Neutrophil (primary cell): ENCODE measurements around the gene FEZF1.

ENCODE experiments used
- H3K27ac ChIP-seq: fragments of 200-600 bp; sonication (generic); 2 replicates; pipeline ENCODE4 v1.5.1; 2016; ENCODE audit warnings: mild to moderate bottlenecking, moderate library complexity
- H3K27me3 ChIP-seq: fragments of 200-600 bp; sonication (generic); 2 replicates; pipeline ENCODE4 v1.6.0; 2016; ENCODE audit warnings: mild to moderate bottlenecking
- H3K36me3 ChIP-seq: fragments of 200-600 bp; sonication (generic); 2 replicates; pipeline ENCODE4 v1.5.1; 2017
- H3K4me1 ChIP-seq, 2 experiments: fragments of 200-600 bp in 1 of 2; sonication (generic) in 1 of 2; 1 replicate in 1 of 2; 2 replicates in 1 of 2; pipeline versions ENCODE4 v1.5.1 to v1.6.1; 2013 to 2016; ENCODE audit warnings: low read depth in 1 of 2, low read length in 1 of 2, mild to moderate bottlenecking in 1 of 2, moderate library complexity in 1 of 2; ENCODE audit not compliant: control insufficient read depth in 1 of 2, insufficient read depth in 1 of 2
- H3K4me3 ChIP-seq, 2 experiments: fragments of 200-600 bp in 1 of 2; sonication (generic) in 1 of 2; 1 replicate in 1 of 2; 2 replicates in 1 of 2; pipeline ENCODE4 v1.5.1; 2013 to 2016; ENCODE audit warnings: low read depth in 1 of 2, low read length in 1 of 2, mild to moderate bottlenecking in 1 of 2, moderate library complexity in 1 of 2
- H3K9me3 ChIP-seq: fragments of 200-600 bp; sonication (generic); 2 replicates; pipeline ENCODE4 v1.5.1; 2016
- CTCF ChIP-seq: fragments of 200-600 bp; sonication (generic); IDR thresholded peaks from 2 replicates; pipeline ENCODE4 v1.5.1; 2016; ENCODE audit warnings: antibody characterized with exemption

FEZF1 gene

GRCh38 chr7:122269241-122269640 lies 35.3 kb downstream of the FEZF1 start:
- no peak overlapping the region for H3K27ac ChIP-seq

GRCh38 chr7:122268101-122268500 lies 36.4 kb downstream of the FEZF1 start:
- no peak overlapping the region for H3K4me3 ChIP-seq
- H3K27me3 ChIP-seq, result no peaks in the 10 kb centered on the region
- H3K27ac ChIP-seq, result no peak overlapping the region
- no peaks in the 10 kb centered on the region for H3K4me1 ChIP-seq
- H3K36me3 ChIP-seq, result no peaks in the 10 kb centered on the region
- H3K9me3 ChIP-seq, result no peaks in the 10 kb centered on the region
- TF ChIP-seq CTCF, result no peak

More at GRCh38 chr7:122269241-122269640, 35.3 kb downstream of the FEZF1 start:
- H3K27me3 ChIP-seq, result no peaks in the 10 kb centered on the region
- H3K9me3 ChIP-seq, result no peaks in the 10 kb centered on the region
- TF ChIP-seq CTCF, result no peak
- no peaks in the 10 kb centered on the region for H3K4me1 ChIP-seq
- H3K36me3 ChIP-seq, result no peaks in the 10 kb centered on the region
- H3K4me3 ChIP-seq, result no peak overlapping the region

GRCh38 chr7:122262246-122262645 lies 42.3 kb downstream of the FEZF1 start:
- no peak overlapping the region for H3K4me3 ChIP-seq
- no peaks in the 10 kb centered on the region for H3K36me3 ChIP-seq
- no peaks in the 10 kb centered on the region for H3K9me3 ChIP-seq
- H3K27ac ChIP-seq, result no peak overlapping the region
- TF ChIP-seq CTCF, result no peak
- H3K4me1 ChIP-seq, result no peaks in the 10 kb centered on the region
- H3K27me3 ChIP-seq, result no peaks in the 10 kb centered on the region

- no peak for TF ChIP-seq CTCF
- no peaks in the 10 kb centered on the region for H3K27me3 ChIP-seq
- H3K4me3 ChIP-seq, result no peak overlapping the region
- H3K4me1 ChIP-seq, result no peaks in the 10 kb centered on the region
- H3K9me3 ChIP-seq, result no peaks in the 10 kb centered on the region
- H3K36me3 ChIP-seq, result no peaks in the 10 kb centered on the region
- no peak overlapping the region for H3K27ac ChIP-seq
Measured at GRCh38 chr7:122261442-122261841, 43.1 kb downstream of the FEZF1 start.

GRCh38 chr7:122261016-122261415 lies 43.5 kb downstream of the FEZF1 start:
- H3K4me1 ChIP-seq, result no peaks in the 10 kb centered on the region
- H3K27me3 ChIP-seq, result no peaks in the 10 kb centered on the region
- H3K4me3 ChIP-seq, result no peak overlapping the region
- no peak overlapping the region for H3K27ac ChIP-seq
- no peaks in the 10 kb centered on the region for H3K36me3 ChIP-seq
- no peak for TF ChIP-seq CTCF
- H3K9me3 ChIP-seq, result no peaks in the 10 kb centered on the region

- Histone ChIP-seq H3K9me3 (no peaks in the 10 kb centered on the region), H3K36me3 (no peaks in the 10 kb centered on the region), H3K4me1 (no peaks in the 10 kb centered on the region), H3K27ac (no peak overlapping the region), H3K27me3 (no peaks in the 10 kb centered on the region), H3K4me3 (no peak overlapping the region)
- TF ChIP-seq CTCF, result no peak
Measured at GRCh38 chr7:122260336-122260735, 44.2 kb downstream of the FEZF1 start.
